Glomerular visceral epithelial cell (primary cell): Measurements from ENCODE around the gene IQCN.

Experiments used
- DNase-seq: peaks from one replicate; pipeline ENCODE4 v3.0.0-alpha.2; 2016; ENCODE audit errors: extremely low spot score

Gene IQCN

DNA sequence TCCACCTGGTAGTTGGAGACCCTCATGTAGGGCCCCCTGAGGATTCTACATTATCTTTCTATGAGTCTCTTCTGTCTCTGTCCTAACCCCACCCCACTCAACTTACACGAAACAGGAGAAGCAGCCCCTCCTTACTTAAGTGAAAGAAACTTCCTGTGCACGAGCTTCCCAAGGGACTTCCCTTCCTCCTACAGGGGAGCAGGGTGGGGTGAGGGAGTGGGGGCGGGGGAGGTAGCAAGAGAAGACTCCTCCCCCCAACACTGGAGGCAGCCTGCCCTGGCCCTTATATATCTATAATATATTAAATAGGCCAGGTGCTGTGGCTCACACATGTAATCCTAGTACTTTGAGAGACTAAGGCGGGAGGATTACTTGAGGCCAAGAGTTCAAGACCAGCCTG, 42.5 kb downstream of the IQCN start:
- DNase-seq: no peak

DNA sequence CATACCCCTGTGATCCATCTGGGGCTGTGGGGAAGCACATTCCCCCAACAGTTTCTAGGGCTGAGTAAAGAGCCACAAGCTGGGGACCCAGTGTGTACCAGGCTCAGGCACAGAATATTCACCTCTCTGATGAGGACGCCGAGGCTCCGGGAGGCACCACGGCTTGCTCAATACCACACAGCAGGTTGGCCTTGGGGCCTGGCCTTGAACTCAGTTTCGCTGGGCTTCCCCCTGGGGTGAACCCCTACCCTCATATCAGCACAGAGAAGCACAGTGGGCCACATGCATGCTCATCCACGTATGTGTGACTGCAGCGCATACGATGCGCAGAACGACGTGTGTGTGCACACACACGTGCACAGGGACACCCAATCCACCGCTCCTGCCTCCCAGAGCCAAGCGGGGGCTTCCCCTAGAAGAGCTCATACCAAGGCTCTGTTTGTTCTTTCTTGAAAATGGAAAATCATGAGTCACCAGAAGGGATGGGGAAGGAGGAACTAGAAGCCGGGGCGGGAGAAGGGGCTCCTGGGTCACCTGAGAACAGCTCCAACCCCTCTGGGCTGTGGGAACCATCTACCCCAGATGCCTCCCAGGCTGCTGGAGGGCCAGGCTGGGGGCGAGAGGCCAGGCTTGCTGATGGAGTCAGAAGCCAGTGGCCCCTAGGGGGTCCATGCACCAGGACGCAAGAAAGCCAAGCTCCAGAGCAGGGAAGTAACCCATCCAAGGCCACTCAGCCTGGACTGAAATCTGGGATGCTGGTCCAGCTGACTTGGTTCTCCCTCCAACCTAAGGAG, 43.1 kb downstream of the IQCN start:
- no peak for DNase-seq

DNA sequence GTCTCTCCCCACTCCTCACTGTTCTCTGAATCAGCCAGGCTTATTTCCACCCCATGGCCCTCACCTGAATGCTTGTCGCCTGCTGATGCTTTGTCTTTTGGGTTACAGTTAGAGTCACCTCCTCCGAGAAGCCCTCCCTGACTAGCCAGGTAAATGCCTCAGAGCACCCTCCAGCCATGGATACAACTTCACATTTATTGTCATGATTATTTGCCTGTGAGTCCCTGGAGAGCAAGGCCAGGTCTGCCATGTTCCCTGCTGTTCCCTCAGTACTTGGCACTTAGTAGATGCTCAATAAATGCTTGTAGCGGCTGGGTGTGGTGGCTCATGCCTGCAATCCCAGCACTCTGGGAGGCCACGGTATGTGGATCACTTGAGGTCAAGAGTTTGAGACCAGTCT, 44.3 kb downstream of the IQCN start:
- no peak for DNase-seq

DNA sequence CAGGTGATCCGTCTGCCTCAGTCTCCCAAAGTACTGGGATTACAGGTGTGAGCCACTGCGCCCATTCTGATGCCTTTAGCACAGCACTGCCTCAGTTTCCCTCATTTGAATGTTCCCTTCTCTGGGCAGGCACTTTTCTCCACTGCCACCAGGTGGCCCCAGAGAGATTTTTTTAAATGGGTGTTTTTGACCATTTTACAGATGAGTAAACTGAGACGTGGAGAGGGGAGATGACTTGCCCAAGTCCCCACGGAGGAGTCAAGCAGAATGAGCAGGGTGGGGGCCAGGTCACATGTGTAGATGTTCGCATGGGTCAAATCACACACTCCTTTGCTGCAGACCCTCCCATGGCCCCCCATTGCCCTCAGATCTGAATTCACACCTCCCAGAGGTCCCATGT, 44.8 kb downstream of the IQCN start:
- no peak for DNase-seq

DNA sequence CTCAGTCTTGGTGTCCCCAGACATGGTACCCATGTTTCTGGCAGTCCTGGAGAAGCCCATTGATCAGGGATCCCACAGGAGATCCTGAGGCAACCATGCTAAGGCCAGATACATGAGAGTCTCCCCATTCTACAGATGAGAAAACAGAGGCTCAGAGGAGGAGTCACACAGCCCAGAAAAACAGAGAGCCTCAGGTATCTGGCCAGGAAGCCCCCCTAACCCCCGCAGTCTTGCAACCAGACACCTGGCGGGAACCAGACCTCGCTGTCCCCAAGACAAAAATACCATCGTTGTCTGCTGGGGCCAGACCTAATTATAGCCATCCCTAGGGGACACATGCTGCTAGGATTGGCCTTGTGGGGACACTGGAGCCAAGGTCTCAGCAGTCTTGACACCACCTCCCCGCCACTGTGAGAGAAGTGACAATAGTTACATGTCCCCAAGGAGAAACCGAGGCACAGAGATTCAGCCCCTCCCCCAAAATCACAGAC, 46.4 kb downstream of the IQCN start:
- DNase-seq: no peak

DNA sequence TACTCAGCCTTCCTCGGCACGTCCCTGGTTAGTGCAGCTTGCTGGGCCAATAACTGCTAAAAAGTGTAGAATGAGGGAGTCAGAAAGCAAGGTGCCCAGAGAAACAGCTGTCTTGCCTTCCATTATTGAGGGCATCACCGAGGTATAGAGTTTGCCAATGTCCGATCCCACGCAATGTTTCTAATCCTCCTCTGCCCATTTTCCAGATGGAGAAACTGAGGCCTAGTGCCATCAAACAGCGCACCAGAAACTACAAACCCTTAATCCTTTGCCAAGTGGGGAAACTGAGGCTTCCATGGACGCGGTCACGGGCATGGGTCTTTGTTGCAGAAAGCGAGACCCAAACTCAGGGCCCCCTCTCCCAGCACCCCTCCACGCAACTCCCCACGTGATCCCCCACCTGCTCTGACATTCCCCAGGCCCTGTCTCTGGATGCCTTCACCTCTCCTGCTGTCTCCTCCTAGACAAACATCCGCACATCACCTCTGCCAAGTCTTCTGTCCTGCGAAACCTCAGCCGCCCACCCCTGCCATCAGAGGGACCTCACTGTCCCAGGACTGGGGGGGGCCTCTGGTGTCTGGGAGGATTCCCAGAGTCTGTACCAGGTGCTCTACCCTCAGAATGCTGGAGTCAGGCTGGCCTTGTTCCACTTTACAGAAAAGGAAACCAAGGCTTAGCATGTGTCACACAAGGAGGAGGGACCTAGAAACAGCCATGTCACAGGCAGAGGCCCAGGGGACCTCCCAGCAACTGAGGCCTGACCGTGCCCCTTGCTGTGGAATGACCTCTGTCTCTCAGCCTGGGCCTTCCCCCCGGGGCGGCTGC, 47.1 kb downstream of the IQCN start:
- no peak for DNase-seq

DNA sequence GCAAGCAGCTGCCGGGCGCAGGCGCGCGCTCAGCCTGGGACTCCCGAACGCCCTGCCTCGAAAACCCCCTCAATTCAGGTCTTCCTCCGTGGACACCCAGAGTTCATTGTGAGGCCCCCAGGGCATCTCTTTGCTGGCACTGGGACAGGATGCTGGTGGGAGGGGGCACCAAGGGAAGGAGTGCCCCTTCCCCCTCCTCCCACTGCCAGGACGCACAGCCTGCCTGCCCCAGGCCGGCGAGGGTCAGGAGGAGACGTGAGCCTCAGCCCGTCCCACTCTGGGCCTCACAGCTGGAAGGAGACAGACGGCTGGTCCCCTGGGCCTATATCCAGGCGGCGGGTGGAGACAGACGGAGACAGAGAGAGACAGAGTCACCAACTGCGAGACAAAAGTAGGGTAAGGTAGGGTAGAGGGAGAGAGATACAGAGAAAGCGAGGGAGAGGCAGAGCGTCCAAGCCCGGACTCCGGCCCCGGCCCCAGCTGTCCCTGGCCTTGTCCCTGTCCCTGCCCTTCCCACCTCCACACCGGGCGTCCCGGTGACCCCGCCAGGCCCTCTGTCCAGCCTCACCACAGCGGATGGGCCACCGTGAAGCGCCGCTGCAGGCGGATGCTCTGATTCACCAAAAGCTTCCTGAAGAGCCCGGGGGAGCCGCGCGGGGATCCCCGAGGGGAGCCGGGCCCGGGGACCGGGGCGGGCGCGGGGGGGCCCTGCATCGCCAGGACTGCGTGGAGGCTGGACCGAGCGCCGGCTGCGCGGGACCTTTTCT, 48.4 kb downstream of the IQCN start, which contains the start of gene PDE4C:
PDE4C (minus strand) TSS at position 737 of the 767 bp plus-strand sequence; CDS start at position 714, 23 bp downstream.
- no peak for DNase-seq

DNA sequence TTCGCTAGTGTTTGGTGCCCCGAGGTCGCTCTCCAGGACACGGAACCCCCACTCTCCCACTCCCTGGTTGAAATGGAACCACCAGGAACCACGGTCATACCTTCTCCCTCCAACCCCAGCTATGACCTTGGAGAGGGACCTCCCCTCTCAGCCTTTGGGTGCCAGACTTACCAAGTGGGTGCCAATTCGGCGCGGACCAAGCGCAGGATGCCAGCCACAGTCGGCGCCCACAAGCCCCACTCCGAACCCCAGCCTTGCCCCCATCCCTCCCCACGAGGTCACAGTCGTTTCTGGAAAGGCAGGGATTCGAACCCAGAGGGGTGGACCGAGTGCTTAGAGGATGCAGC, 48.9 kb downstream of the IQCN start:
- DNase-seq: no peak

DNA sequence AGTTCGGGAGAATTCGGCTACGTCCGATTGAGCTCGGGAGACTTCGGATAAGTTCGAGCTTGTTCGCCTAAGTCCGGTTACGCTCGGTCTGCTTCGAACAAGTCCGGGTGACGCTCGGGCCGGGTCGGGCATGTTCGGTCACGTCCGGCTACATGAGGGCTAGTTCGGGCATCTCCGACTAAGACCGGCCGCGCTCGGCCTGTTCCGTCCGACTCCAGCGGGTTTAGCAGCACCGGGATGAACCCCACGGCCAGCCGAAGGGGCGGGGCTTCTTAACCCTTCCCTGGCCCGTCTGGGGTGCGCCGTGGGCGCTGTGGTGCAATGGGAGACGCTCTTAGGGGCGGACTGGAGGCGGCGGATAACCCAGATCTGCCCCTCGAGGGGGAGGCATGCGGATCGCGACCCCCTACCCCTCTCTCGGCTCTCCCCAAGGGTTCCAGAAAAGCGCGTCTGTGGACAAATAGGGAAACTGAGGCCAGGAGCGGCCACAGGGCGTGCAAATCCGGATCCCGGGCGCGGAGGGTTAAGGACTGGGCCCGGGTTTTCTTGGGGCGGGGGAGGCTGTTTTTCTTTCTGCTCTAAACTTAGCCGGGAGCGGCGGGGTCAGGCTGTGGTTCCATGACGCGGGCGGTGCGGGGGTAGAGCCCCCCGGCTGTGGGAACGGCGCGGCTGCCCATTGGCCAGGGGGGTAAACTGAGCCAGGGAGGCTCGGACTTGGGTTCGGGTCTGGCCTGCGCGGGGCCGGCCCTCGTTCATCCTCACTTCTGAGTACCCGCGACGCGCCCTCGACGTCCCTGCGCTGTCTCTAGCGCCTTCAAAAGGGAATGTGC, 49.5 kb downstream of the IQCN start:
- peak; percentile 99 for DNase-seq

DNA sequence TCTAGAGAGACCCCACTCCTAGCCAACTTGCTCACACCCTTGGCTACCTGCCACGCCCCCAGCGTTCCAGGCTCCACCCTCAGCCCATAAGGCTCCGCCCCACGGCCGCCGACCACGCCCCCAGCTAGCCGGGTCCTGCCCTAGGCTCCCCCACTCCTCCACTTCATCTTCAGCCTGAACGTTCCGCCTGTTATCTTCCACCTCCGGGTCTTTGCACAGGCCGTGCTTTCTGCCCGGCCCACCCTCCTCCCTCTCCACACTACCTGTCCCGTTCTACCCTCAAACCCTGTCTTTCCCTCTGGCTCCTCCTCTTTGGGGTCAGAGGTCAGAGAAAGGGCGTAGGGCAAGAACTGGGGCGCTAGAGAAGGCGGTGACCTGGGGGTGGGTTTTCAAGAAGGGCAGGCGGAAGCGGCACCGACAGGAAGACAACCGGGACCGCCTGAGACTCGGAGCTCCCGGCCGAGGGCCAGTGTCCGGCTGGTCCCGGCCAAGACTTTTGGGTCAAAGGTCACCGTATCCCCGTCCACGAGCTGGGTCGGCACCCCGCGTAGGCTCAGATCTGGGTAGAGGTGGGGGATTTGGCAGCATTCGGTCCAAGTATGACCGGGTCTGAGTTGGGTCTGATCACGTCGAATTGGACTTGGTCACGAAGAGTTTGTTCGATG, 50.3 kb downstream of the IQCN start:
- peak; percentile 23 for DNase-seq

DNA sequence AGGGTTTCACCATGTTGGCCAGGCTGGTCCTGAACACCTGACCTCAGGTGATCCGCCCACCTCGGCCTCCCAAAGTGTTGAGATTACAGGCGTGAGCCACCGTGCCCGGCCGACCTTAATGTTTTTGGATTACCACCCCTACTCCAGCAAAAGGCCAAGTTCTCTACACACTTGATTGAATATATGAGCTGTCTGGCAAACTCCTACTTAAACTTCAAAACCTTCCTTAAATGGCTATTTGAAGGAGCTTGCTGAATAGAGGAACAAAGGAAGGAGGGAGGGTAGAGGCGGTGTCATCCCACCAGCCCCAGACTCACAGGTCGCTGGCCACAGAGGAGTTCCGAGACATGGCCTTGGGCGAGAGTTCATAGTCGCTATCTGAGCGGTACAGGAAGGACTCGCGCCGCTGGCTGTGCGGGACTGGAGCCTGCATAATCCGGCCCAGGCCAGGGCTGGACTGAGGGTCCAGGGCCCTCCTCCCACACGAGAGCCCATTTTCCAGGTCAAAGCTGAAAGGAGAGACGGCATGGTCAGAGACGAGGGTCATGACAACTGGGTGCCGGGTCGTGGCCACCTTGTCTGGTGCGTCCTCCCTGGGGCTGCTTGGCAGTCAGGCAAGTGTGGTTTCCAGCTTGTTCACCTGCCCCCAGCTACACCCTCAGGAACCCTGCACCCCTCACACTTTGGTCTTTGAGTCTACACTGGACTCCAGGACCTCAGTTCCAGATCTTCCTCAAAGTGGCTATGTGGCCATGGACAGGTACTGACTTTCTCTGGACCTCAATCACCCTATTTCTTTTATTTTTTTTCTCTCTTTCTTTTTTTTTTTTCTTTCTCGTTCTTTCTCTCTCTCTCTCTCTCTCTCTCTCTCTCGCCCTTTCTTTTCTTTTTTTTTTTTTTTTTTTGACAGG, 52.2 kb downstream of the IQCN start:
- no peak for DNase-seq

DNA sequence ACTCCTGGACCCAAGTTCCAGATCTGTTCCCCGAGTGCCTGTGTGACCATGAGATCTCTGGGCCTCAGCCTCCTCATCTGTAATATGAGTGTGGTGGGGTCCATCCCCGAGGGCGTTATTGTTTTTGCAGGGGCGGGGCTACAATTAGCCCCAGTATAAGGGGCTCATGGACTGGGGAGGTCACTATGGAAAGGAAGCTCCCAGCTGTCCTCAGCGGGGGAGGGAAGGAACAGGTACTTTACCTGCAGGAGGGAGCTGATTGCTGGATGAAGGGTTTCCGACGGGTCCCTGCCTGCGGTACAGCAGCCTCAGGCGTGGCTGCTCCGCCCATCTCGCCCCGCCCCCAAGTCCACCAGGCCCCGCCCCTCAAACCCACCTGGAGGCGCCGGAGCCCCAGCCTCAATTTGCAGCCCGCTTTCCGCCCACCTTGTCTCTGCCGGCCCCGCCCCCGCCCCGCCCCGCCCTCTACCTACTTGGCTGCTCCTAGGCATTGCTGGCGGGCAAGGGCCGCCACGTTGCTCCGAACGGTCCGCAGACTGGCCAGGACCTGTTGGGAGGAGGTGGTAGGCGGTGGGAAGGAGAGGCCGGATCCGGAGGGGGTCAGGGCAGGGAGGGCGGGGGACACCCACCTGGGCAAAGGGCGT, 53.5 kb downstream of the IQCN start:
- DNase-seq: no peak

DNA sequence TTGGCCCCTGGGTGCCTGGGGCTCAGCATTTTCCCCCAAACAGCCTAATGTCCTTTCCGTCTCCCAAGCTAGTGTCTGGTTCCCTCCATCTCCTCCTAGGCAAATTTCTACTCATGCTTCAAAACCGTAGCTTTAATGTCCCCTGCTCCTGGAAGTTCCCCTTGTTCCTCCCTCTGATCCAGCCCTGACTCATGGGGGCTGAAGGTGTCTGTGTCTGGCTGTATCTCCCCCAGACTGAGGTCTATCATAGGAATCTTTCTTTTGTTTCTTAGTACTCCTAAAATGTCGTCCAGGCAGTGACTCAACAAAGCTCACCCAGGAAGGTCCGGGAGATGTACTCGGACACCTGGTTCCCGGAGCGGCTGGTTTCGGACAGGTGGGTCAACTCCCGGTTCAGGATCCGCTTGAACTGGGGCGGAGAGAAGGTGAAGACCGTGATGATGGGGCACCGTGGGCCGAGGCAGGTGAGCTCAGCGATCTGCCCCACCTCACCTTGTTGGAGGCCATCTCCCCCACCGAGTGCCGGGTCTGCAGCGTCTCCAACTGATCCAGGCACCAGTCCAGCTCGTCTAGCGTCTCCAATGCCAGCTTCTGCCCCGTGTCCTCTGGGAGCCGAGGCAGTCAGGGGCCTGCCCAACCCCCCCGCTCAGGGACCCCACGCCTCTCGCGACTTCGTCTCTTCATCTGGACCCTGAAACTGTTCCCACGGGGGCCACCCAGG, 54.2 kb downstream of the IQCN start:
- no peak for DNase-seq

DNA sequence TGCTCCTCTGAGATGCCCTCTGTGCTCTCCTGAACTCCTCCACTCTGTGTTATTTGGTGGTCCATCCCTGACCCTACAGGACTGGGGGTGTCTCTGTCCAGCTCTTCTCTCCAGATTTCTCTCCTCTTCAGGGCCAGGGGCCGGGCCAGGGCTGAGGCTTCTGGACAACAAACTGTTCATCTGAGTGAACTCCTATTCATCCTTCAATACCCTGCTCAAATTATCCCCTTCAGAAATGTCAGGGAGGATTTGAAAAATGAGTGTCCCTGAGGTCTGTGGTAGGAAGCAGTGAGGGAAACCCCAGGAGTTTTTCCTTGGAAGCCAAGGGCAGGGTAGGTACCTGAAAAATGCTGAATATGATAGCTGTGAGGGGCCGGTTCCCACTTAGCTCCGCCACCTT, 55.7 kb downstream of the IQCN start:
- DNase-seq: no peak

DNA sequence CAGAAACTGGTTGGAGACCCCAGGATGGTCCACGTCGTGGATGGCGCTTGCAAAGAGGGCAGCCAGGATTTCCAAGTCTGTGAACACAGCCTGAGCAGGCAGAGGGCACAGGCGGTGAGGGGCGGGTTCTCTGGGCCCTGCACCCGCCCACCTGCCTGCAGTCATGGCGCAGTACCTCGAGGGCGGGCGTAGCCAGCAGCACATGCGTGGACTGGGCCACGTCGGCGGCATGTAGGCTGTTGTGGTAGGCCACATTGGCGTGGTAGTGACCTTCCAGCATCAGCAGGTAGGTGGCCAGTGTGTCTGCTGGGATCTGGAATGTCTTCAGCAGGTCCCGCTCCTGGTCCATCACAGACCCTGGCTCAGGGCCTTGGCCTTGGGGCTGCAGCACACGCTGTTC, 56.1 kb downstream of the IQCN start:
- no peak for DNase-seq

DNA sequence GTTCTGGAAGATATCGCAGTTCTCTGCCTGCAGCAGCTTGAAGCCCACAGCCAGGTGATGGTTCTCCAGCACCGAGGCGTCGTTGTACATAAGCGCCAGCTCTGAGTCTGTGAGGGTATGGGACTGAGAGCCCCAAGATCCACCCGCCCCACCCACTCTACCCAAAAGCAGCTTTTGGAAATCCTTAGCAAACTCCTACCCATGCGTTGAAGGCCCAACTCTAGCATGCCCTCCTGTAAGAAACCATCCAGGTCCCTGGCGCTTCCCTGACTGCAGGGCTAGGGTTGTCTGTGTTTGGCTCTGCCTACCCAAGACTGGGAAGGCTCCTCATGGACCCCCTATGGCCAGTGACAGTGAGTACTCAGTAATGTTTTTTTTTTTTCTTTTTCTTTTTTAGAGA, 57.5 kb downstream of the IQCN start:
- no peak for DNase-seq

DNA sequence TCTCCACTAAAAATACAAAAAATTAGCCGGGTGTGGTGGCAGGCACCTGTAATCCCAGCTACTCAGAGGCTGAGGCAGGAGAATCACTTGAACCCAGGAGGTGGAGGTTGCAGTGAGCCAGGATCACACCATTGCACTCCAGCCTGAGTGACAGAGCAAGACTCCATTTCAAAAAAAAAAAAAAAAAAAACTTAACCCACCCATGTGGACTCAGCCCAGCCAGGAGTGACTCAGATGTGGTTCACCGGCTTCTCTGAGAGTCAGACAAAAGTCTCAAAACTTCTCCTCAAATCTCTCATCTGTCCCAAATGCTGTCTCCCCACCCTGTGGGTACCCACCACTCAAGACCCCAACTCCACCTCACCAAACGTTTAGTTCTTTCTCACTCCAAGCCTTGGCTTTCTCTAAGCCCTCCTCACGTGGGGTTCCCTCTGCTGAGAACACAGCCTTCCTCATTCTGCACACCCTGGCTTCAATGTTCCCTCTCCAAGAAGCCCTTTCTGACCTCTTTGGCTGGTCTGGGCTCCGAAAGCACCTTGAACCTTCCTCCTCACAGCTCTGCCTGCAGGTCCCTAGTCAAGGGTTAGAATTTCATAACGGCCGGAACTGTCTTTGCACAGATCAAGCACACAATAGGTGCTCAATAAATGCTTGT, 59.3 kb downstream of the IQCN start:
- DNase-seq: peak; percentile 30

DNA sequence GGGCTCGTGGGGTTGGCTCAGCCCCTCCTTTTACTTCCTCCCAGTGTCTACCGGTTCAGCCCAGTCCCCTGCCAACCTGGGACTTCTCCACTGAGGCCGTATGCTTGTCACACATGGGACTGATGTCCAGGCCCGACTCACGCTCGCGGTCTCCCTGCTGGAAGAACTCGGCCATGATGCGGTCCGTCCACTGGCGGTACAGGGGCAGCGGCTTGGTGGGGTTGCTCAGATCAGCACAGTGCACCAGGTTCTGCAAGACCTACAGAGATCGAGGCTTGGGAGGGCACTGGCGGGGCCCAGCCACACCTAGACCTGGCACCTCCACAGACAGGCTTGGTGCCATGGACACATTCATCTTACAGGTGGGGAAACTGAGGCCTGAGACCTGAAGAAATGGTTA, 62.6 kb downstream of the IQCN start:
- DNase-seq: no peak
